K562 (cell line): ENCODE data around the gene ARMH1. TPM values are rescaled to one million over a fixed set of nuclear protein-coding genes. Genes with fewer than 3 reads are reported as not detected.

Experiments used
- ARID3A ChIP-seq: IDR thresholded peaks from 2 replicates; pipeline ENCODE4 v1.6.1; 2012; ENCODE audit warnings: low read depth, low read length, improper control_type of control experiment, borderline replicate concordance
- BRCA1 ChIP-seq, 2 experiments: fragments of 450-650 bp in 1 of 2; sonication (generic) in 1 of 2; formaldehyde crosslinking in 1 of 2; IDR thresholded peaks; 2 replicates each; pipeline versions ENCODE4 v1.5.0 to v1.6.1; 2017 to 2020; ENCODE audit warnings: mild to moderate bottlenecking in 1 of 2, missing genetic modification reagents in 1 of 2
- CXXC5 ChIP-seq: fragments of 250-450 bp; sonication (Bioruptor Pico); IDR thresholded peaks from 2 replicates; pipeline ENCODE4 v1.8.0; 2022; ENCODE audit warnings: inconsistent platforms, mild to moderate bottlenecking, moderate library complexity
- E2F4 ChIP-seq: sonication (generic); formaldehyde crosslinking; IDR thresholded peaks from 2 replicates; pipeline ENCODE4 v1.8.0; 2022; ENCODE audit warnings: mild to moderate bottlenecking, low read depth, missing genetic modification reagents
- ELF4 ChIP-seq: fragments of 450-650 bp; formaldehyde crosslinking; IDR thresholded peaks from 2 replicates; pipeline ENCODE4 v1.4.0; 2022; ENCODE audit warnings: missing genetic modification characterization
- ESRRA ChIP-seq: fragments of 450-650 bp; IDR thresholded peaks from 2 replicates; pipeline ENCODE4 v1.6.1; 2014; ENCODE audit warnings: low read depth, mild to moderate bottlenecking, moderate library complexity, borderline replicate concordance
- HIVEP1 ChIP-seq: fragments of 250-450 bp; sonication (Bioruptor Pico); IDR thresholded peaks from 2 replicates; pipeline ENCODE4 v1.4.0; 2020; ENCODE audit warnings: mild to moderate bottlenecking
- MBD1 ChIP-seq: fragments of 250-450 bp; sonication (Bioruptor Pico); IDR thresholded peaks from 2 replicates; pipeline ENCODE4 v1.8.0; 2022; ENCODE audit warnings: inconsistent platforms
- MIER1 ChIP-seq: fragments of 450-650 bp; IDR thresholded peaks from 2 replicates; pipeline ENCODE4 v1.6.1; 2016; ENCODE audit warnings: antibody characterized with exemption, mild to moderate bottlenecking, low read depth
- PKNOX1 ChIP-seq: fragments of 450-650 bp; IDR thresholded peaks from 2 replicates; pipeline ENCODE4 v1.6.1; 2016
- SNIP1 ChIP-seq: fragments of 450-650 bp; IDR thresholded peaks from 2 replicates; pipeline ENCODE4 v1.7.1; 2017; ENCODE audit warnings: low read depth, mild to moderate bottlenecking
- TFAP4 ChIP-seq: sonication (generic); formaldehyde crosslinking; IDR thresholded peaks from 2 replicates; pipeline ENCODE4 v1.8.0; 2022; ENCODE audit warnings: missing genetic modification reagents, mild to moderate bottlenecking, moderate library complexity, borderline replicate concordance
- ZBTB9 ChIP-seq: fragments of 450-650 bp; formaldehyde crosslinking; IDR thresholded peaks from 2 replicates; pipeline ENCODE4 v1.4.0; 2020; ENCODE audit warnings: mild to moderate bottlenecking, moderate library complexity
- ZFX ChIP-seq: sonication (generic); formaldehyde crosslinking; IDR thresholded peaks from 2 replicates; pipeline ENCODE4 v1.8.0; 2022; ENCODE audit warnings: mild to moderate bottlenecking, missing genetic modification reagents, moderate library complexity
- ZNF121 ChIP-seq: sonication (generic); formaldehyde crosslinking; conservative IDR thresholded peaks from 2 replicates; pipeline ENCODE4 v1.8.0; 2022; ENCODE audit warnings: missing genetic modification reagents
- ZNF146 ChIP-seq: IDR thresholded peaks from one replicate; pipeline ENCODE4 v1.6.1; 2018; ENCODE audit warnings: missing compliant biosample characterization; ENCODE audit not compliant: unreplicated experiment
- ZNF165 ChIP-seq: fragments of 250-450 bp; sonication (Bioruptor Pico); IDR thresholded peaks from 2 replicates; pipeline ENCODE4 v1.4.0; 2020; ENCODE audit warnings: borderline replicate concordance
- ZNF707 ChIP-seq: fragments of 250-450 bp; sonication (Bioruptor Pico); conservative IDR thresholded peaks from 2 replicates; pipeline ENCODE4 v1.8.0; 2022; ENCODE audit warnings: inconsistent platforms, mild to moderate bottlenecking, moderate library complexity
- polyA plus RNA-seq, 8 experiments: library from polyadenylated mRNA; depleted of rRNA in 4 of 8; stranded (reverse) in 5 of 8; unstranded in 3 of 8; fragments of >200 nt; fragmentation: Nextera tagmentation in 2 of 8; fragmentation: Illumina TruSeq in 1 of 8; extraction: Ambion mirVana in 2 of 8; extraction: Trizol in 1 of 8; gene quantifications; 2 replicates each; pipeline versions ENCODE4 v1.2.1 to v1.2.3, GENCODE V29; 2011 to 2014; ENCODE audit warnings: inconsistent platforms in 1 of 8, missing spikeins in 1 of 8
- total RNA-seq, 7 experiments: library from RNA; depleted of rRNA in 6 of 7; stranded (reverse); fragments of >200 nt in 6 of 7; fragmentation: Illumina TruSeq in 2 of 7; extraction: Trizol in 2 of 7; gene quantifications; 2 replicates each; pipeline versions ENCODE4 v1.2.1 to v1.2.3, GENCODE V29; 2011 to 2021; ENCODE audit warnings: low replicate concordance in 1 of 7

Gene ARMH1
- total and polyA plus RNA-seq, 9 of the 15 experiments (the other 6 are each of a cell fraction or from before 2014, with no cell fraction given): 0.41 TPM; not detected in 8

- peak; percentile 96 for TF ChIP-seq MBD1 (CRISPR knock-in tag)
- peak; percentile 100 for TF ChIP-seq PKNOX1
- no peak for TF ChIP-seq SNIP1
- peak; percentile 97; the same call in 1 of the 2 replicates for TF ChIP-seq TFAP4
- peak; percentile 37; the same call in 1 of the 2 replicates for TF ChIP-seq ZFX (CRISPR knock-in tag)
- no peak for TF ChIP-seq ZNF146 (CRISPR knock-in tag)
- TF ChIP-seq ESRRA: peak; percentile 84
- 0 out of 2 replicates have a peak, but pooled peaks have one; percentile 73 for TF ChIP-seq E2F4 (CRISPR knock-in tag)
- TF ChIP-seq ZNF121: no peak
- peak; percentile 100 for TF ChIP-seq CXXC5 (CRISPR knock-in tag)
- no peak for TF ChIP-seq ZBTB9
- no peak for TF ChIP-seq BRCA1 (IDR thresholded peaks at IDR 0.05)
- no peak for TF ChIP-seq BRCA1 (CRISPR knock-in tag; IDR thresholded peaks at IDR 0.05)
- TF ChIP-seq ZNF707 (CRISPR knock-in tag): no peak
- no peak; the same call in 1 of the 2 replicates for TF ChIP-seq ELF4 (CRISPR knock-in tag)
- 0 out of 2 replicates have a peak, but pooled peaks have one; percentile 50 for TF ChIP-seq ZNF165 (CRISPR knock-in tag)
- no peak for TF ChIP-seq HIVEP1
- TF ChIP-seq MIER1: no peak
- 0 out of 2 replicates have a peak, but pooled peaks have one; percentile 48 for TF ChIP-seq ARID3A
Observed at GRCh38 chr1:44674113-44675000, at the start of gene ARMH1, which contains the start of gene TMEM53 (continued).
